NCI-H1694 treated with DMSO at 0.1 percent for 48 hours (cell line): ENCODE results near the gene MPHOSPH6.
"Not testable (repeated sequence)": the region's sequence is repeated elsewhere in the genome, so short reads cannot be mapped to it uniquely, and the experiment has no call there.

Experiments
- DNase-seq: peaks from one replicate; lab custom pipeline; 2025; lab: John Stamatoyannopoulos, UW

The MPHOSPH6 gene

DNA sequence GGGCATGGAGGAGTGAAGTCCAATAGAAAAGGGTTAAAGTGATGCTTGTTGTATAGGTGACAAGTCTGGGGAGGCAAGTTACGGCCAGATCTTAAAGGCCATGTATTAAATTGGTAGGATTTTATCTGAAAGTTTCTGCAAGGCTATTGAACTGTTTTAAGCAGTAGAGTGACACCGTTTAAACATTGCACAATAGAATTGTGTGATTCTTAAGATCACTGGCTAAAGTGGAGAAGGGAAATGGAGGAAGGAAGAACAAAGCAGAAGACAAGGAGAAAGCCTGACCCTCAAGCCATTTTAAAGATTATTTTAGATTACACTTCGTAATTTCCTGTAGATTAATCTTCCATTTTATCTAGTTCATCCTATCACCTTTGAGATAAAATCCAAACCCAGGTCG lies 5.6 kb upstream of the MPHOSPH6 start:
- DNase-seq = no peak

DNA sequence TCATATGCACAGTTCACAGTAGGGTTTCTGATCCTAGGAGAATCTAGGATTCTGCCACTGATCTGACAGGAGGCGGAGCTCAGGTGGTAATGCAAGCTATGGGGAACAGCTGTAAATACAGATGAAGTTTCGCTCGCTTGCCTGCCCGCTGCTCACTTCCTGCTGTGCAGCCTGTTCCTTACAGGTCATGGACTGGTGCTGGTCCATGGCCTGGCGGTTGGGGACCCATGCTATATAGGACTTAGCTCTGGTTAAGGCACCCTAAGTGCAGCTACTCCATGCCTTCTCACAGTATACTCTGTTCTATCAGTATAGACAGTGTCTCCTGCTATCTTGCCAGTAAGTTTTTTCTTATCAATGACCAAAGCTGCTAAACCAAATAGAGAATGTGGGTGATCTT lies 2.4 kb downstream of the MPHOSPH6 start:
- no peak for DNase-seq

DNA sequence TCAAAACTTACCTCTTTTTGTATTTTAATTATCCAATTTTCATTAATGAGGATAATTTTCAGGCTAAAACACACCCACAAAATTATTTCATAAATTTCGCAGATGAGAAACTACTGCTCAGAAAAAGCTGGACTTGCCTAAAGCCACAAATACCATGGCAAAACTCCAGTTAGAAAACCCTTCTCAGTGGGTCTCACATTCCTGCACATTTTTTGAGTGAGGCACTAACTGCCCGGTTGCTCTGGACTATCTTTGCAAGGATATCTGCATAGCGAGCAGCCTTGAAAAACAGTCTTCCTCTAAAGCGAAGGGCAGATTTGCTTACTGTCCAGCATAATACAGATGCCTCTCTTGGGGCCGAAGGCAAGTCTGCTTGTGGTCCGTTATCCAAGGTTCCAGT lies 9.8 kb downstream of the MPHOSPH6 start:
- DNase-seq = no peak

DNA sequence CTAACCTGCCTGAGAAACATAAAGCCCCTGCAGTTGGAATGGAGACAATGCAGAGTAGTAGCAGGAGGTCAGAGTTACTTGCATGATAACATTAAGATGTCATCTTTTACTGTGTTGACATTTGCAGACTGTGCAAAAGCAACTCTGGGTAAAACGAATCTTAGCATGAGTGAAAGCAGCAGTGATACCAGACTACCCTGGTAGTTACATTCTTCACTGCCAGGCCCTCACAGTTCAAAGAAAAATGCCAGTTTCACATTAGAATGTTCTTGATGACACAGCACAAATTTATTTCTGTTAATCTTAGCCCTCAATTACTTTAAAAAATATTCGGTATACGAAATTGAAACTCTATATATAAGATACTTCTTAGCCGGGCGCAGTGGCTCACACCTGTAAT lies 12.2 kb downstream of the MPHOSPH6 start:
- no peak for DNase-seq

DNA sequence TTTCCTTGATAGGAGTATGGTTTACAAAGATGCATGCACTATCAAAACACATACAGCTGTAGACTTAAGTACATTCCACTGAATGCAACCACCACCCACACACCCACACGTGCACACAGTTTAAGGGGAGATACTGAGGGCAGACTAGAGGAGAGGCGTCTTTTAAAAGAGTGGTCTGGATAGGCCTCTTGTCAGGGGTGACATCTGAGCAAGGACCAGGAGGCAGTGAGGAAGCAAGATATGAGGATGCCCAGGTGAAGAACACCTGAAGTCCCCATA lies 12.6 kb downstream of the MPHOSPH6 start:
- no peak for DNase-seq

DNA sequence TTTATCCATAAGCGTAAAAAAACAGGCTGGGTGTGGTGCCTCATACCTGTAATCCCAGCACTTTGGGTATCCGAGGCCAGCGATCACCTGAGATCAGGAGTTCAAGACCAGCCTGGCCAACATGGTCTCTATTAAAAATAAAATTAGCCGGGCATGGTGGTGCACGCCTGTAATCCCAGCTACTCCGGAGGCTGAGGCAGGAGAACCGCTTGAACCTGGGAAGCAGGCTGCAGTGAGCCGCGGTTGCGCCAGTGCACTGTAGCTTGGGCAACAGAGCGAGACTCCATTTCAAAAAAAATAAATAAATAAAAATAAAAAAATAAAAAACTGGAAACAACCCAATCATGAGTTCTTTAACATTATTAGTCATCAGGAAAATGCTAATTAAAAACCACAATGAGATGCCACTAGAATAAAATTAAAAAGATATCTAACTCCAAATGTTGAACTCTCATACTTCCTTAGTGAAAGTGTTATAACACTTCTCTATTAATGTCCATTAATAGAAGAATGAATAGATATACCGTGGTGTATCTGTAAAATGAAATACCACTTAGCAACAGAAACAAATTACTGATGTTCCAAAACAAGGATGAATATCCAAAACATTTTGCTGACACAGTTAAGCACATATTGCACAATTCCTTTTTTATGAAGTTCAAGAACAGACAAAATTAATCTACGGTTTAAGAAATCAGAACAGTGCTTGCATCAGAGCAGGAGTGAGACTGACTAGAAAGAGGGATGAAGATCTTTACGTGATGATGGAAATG lies 13.1 kb downstream of the MPHOSPH6 start:
- no peak for DNase-seq

DNA sequence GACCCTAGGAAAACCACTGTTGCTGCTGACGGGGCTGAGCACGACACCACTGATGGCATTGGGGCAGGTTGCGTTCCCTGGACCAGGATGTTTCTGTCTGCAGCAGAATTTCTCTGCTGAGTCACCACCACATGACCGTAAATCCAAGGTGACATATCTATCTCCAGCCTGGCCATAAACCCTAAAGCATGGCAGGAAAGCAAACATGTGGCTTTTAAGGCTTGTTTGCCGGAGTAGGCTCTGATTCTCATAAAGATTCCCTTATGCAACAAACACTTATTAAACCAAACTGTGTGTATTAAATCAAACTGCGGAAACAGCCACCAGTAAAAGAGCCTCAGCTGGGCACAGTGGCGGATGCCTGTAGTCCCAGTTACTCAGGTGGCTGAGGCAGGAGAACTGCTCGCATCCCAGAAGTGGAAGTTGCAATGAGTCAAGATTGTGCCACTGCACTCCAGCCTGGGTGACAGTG lies 17.3 kb downstream of the MPHOSPH6 start:
- DNase-seq = no peak

DNA sequence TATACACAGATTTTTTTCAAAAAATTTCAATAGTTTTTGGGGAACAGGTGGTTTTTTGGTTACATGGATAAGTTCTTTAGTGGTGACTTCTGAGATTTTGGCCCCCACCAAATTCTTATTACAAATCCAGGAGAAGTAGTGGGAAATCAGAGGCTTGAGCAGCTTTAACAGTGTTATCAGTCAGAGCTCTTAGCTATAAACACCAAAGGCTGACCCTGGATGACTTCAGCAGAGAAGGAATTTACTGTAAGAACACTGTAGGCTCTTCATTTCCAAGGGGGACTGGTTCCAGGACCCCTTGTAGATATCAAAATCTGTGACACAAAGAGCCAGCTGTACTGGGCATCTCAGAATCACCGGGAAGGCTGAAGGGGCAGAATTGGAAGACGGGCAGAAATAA lies 17.8 kb downstream of the MPHOSPH6 start:
- DNase-seq = no peak

DNA sequence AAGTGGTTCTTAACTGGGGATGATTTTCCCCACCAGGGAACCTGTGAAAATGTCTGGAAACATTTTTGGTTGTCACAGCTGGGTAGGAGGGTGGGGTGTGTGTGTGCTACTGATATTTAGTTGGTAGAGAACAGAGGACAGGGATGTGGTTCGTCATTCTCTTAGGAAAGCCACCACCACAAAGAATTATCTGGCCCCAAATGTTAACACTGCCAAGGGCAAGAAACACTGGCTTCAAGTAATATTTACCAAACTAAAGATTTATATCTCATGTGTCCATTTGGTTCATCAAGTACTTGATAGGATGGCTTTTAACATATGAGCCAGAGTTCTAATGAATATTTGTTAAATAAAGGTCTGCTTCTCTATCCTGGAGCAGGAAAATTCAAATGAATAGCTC lies 19.5 kb downstream of the MPHOSPH6 start:
- DNase-seq = no peak

DNA sequence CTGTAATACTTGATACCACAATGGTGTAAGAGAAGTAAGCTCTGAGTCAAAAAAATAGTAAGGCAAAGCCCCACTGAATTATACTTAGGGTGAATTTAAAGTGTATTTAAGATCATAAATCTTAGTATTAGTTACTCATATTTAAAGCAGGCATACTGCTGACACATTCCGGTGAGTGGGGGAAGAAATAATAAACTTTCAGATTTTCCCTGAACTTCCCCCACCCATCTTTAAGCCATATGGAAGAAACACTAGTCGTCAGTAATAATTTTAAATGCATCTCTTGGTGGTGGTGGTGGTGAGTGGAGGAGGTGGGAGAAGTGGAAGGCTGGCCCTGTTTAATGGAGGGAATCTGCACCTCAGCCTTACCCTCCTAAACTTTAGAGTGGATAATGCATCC lies 20.5 kb downstream of the MPHOSPH6 start:
- no peak for DNase-seq

DNA sequence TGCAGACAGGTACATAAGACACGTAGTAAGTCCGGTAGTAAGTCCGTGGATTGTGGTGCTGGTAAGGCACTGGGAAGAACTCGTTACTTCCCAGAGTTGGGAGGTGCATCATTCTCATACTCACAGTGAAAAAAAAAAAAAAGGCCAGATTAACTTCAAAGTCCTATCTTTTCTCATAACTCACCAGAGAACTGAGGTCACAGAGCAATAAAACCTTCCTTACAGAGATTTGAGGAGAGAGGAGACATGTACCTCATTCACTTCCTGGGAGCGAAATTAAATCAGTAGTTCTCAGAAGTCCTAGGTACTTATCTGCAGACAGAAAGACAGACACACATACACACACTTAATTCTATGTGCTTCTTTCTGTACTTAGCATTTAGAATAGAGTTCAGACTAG lies 22.5 kb downstream of the MPHOSPH6 start:
- no peak for DNase-seq

DNA sequence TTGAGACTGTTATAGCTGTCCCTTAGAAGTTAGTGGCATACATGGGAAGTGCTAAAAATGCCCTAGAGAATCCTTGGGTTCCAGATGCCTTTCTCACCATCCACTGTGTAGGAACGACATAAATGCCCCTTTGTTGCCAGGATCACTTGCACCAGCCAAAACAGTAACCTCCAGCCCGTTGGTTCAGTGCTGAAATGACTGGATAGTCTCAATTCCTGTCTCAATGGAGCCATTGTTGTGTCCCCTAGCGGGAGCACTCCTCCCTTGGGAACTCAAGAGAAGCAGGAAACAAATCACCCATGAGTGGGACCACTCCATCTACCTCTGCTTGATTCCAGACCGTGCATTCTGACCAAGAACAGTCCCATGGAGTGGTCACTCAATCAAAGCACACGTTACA lies 23.1 kb downstream of the MPHOSPH6 start:
- no peak for DNase-seq

DNA sequence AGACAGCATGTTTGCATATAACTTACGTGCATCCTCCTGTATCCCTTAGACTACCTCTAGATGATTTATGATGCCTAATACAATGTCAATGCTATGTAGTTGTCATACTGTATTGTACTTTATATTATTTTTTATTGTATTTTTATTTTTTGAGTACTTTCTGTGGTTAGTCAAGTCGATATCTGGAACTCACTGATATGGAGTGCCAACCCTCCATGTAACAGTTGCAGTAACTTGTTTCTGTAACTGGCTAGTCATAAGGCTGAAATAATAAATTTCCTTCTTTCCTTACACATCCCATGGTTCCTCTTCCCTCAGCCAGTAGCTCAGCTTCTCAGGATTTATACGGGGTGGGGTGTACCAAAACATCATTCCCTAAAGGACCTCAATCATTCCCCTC lies 23.5 kb downstream of the MPHOSPH6 start:
- DNase-seq = no peak

DNA sequence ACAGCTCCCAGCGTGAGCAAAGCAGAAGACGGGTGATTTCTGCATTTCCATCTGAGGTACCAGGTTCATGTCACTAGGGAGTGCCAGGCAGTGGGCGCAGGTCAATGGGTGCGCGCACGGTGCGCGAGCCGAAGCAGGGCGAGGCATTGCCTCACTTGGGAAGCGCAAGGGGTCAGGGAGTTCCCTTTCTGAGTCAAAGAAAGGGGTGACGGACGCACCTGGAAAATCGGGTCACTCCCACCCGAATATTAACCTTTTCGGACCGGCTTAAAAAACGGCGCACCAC lies 30.8 kb downstream of the MPHOSPH6 start:
- not testable (repeated sequence) for DNase-seq

DNA sequence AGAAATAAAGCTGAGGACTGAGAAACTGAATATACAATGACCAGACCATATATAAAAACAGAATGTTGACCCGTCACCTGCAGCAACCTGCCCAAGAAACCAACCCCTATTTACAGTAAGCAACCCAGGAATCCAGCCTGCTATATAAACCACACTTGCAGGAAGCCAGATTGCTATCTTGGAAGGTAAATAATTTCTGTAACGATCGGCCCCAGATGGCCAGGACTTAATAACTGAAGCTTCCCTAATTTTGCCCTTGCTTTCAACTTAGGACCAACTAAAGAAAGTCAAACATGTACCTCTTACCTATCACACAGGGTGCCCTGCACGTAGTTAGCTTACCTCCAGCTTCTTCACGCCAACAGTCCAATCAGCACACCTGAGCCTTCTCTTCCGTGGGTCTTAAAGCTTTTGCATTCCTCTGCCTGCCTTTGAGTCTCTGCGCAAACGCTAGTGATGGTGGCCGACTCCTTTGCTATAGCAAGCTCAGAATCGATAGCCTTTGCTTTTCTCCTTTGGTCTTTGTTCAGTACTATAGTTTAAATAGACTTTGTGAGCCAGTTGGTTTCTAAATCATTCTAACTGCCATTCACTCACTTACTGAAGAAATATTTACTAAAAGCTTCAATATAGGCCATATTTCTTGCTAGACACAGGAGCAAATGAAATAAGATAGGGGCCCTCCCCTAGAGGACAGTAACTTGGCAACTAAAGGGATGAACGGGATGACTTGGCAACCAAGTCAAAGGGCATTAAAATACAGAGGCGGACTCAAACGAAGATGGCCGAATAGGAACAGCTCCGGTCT lies 31.3 kb downstream of the MPHOSPH6 start:
- no peak for DNase-seq

DNA sequence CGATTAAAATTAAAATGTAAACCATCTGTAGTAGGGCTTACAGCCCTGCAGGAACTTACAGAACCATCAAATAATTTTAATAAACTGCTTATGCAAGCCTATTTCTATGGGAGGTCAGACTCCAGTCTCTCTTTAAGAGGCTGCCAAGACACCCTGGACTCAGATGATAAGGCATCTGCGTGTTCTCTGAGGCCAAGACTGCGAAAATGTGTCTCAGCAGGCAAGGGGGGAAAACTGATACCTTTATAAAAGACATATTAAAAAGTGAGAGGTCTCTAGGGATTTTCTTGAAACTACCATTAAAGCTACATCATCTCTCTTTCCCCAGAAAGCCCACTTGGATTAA lies 32.2 kb downstream of the MPHOSPH6 start:
- no peak for DNase-seq

DNA sequence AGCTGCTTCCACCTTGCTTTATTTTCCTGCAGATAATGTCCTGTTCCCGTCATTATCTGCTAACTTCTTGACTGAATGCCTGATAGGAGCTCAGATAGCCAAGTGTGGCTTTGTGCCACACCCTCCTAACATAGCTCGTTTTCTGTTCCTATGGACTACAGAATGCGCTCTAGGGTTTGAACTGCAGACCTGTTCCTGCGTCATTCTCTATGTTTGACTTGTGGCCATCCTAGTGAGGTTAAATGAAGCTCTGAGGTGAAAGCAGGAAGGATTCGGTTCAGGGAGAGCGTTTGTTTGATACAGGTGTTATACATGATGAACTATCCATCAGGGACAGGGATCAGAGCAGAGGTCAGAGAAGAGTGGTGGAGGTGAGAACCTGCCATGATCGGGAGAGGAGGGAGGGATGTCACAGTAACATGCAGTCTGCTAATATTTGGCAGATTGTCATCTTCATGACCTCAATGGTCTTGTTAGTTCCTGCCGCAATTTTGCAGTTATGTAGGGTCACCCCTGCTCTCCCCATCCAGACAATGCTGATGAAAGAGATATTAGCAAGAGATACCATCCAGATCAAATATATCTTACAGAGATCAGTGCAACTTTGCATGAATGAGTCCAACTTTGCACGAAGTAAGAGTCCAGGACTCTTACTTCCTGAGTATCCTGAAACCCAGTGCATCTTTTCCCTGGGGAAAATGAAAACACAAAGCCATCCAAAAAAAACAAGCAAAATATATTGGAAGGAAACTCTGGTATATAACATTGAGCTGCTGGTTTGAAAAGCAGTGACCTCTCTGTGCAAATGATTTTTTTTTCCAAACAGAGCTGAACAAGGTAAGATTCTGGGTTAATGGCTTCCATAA lies 32.8 kb downstream of the MPHOSPH6 start:
- DNase-seq = no peak

DNA sequence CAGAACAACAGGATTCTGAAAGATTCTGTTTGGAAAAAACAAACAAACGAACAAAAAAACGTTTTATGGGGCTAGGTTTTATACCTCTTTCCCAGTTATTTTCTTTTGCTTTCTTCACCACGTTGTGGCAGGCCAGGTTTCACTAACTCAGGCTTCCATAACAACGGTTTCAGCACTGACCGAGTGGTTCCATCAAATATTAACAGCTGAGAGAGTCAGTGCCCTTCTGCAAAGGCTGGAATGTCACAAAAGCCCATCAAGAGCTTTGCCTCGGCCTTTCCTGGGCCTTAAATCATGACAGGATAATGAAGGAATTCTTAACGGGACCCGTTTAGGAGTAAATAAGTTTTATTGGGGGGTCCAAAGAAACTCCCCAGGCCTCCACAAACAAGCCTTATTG lies 34.2 kb downstream of the MPHOSPH6 start:
- DNase-seq = no peak

DNA sequence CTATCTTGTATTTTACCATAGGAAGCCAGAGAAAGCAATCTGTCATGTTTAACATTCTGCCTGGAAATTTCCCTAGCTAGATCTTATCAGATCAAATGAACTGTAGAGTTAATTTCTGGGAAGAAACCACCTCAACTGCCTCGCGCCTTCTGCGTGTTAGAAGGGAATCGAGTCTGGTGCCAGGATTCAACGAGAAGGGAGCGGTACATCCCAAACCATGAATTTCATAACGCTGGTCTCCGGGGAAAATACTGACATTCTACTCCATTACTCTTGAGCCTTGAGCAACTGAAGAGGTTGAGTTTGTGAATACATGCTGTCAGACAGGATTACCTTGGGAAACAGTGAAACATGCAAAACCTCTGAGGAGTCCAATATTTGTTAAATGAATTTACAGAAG lies 35.2 kb downstream of the MPHOSPH6 start:
- no peak for DNase-seq

DNA sequence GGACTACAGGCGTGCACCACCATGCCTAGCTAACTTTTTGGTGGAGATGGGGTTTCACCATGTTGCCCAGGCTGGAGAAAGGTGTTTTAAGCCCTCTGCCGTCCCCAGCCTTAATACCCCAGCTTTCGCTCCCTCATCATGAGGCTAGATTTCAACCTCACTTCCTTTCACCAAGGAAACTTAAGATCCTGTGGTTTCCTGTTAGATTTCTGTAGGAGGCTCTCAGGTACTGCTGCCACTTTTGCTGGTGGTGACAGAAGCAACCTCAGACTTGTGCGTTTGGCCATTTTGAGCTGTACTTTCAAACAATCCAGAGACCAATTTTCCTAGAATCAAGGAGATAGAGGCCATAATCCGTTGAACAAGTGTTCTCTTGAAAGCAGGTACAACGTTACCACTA lies 36.2 kb downstream of the MPHOSPH6 start:
- DNase-seq = no peak

DNA sequence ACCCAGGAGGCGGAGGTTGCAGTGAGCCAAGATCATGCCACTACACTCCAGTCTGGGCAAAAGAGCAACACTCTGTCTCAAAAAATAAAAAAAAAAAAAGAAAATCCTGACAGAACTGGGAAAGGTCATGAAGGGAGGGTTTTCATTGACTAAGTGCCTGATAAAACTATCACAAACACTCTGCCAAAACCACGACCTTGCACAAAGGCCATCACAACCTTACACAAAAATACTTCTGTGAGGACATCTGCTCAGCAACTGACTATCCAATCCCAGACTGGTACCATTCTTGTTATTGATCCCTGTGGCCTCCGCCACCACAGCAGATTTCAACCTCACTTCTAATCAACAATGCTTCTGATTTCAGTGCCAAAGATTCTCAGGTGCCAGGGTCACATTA lies 40.1 kb downstream of the MPHOSPH6 start:
- DNase-seq = no peak

DNA sequence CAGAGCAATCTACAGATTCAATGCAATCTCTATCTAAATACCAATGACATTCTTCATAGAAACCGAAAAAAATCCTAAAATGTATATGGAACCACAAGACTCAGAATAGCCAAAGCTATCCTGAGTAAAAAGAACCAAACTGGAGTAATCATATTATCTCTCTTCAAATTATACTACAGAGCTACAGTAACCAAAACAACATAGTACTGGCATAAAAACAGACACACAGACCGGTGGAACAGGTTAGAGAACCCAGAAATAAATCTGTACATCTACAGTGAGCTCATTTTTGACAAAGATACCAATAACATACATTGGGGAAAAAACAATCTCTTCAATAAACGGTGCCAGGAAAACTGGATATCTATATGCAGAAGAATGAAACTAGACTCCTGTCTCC lies 45.4 kb downstream of the MPHOSPH6 start:
- no peak for DNase-seq

DNA sequence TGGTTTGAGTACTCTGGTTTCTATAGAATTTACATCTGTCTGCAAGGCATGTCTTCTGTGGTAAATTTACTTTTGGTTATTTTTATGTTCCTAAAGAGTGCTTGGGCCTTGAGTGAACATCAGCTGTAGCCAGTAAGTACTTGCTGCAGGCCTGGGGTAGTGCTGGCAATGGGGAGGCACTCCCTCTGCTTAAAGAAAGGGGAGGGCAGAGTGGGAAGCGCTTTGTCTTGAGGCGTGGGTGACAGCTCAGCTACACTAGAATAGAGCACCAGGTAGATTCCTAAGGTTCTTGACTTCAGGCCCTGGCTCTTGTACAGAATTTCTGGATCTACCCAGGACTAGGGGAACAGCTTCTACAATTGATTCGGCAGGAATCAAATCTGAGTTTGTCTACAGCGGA lies 50.6 kb downstream of the MPHOSPH6 start:
- DNase-seq = no peak
